Measurements from ENCODE around the gene LFNG.
"Not testable (repeated sequence)": the region's sequence is repeated elsewhere in the genome, so short reads cannot be mapped to it uniquely, and the experiment has no call there.

The LFNG gene

DNA sequence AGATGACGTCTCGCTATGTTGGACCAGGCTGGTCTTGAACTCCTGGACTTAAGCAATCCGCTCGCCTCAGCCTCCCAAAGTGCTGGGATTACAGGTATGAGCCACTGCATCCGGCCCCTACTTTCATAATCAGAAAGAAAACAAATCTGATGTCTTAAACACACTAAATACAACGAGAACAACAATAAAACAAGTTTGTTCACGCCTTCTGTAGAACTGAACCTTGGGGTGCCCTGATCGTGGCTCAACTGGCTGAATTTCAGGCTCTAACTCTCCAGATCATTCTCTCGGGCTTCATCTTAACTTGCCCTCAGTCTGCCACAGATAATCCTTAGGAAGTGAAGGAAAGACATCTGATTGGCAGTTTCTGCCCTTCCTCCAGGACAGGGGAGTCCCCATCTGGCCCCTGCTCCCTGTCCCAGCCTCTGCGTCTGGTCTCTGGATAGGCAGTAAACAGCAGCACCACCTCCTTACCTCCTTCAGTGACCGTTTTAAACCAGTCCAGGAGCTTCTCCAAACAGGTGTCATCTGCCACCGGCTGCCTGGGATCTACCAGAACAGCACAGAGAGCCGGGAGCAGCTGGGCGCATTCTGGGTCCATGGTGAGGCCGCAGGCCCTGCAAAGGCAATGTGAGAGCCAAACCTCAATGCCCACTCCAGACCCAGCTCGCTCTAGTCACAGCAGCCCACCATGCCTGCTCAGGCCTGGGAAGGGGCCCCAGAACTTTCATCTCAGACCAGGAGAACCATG is 34.4 kb downstream of the LFNG start:
- TF ChIP-seq CTCF (IDR thresholded peaks at IDR 0.05; ENCODE audit: low read depth, low read length, missing control alignments) = no peak
- H3K4me3 ChIP-seq (replicated peaks; ENCODE audit: low read depth, low read length) = peak overlapping the region; percentile 77
- no peak for DNase-seq (ENCODE audit: extremely low read depth, low read depth)

DNA sequence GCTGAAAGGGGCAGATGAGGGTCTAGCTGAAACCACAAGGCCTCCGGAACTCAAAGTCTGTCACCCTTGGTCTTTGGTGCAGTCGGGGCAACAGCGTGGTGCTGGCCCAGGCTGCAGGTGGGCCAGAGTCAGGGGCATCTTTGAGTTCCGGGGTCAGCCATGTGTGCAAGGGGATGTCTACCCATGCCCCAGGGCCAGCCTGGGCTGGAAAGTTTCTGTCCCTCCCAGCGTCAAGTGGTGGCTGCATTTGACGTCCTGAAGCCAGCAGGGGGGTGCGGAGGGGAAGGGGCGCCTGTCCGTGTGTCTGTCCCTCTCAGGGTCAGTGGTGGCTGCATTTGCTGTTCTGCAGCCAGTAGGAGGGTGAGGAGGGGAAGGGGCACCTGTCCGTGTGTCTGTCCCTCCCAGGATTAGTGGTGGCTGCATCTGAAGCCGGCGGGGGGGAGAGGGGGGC is 35.1 kb downstream of the LFNG start:
- no peak for DNase-seq (ENCODE audit: extremely low read depth, low read depth)
- no peak for TF ChIP-seq CTCF (IDR thresholded peaks at IDR 0.05; ENCODE audit: low read depth, low read length, missing control alignments)
- H3K4me3 ChIP-seq (replicated peaks; ENCODE audit: low read depth, low read length) = peak overlapping the region; percentile 77

- H3K4me3 ChIP-seq (replicated peaks; ENCODE audit: low read depth, low read length) = peak within 1 kb of the TSS; percentile 77
- peak; percentile 77 for DNase-seq (ENCODE audit: extremely low read depth, low read depth)
- peak; percentile 38 for TF ChIP-seq CTCF (IDR thresholded peaks at IDR 0.05; ENCODE audit: low read depth, low read length, missing control alignments)
Observed at GRCh38 chr7:2555121-2556052, 35.8 kb downstream of the LFNG start, which contains the start of gene BRAT1. Gene BRAT1 (minus strand): TSS chr7:2555524. CDS start chr7:2554431, 1,093 bp downstream.

DNA sequence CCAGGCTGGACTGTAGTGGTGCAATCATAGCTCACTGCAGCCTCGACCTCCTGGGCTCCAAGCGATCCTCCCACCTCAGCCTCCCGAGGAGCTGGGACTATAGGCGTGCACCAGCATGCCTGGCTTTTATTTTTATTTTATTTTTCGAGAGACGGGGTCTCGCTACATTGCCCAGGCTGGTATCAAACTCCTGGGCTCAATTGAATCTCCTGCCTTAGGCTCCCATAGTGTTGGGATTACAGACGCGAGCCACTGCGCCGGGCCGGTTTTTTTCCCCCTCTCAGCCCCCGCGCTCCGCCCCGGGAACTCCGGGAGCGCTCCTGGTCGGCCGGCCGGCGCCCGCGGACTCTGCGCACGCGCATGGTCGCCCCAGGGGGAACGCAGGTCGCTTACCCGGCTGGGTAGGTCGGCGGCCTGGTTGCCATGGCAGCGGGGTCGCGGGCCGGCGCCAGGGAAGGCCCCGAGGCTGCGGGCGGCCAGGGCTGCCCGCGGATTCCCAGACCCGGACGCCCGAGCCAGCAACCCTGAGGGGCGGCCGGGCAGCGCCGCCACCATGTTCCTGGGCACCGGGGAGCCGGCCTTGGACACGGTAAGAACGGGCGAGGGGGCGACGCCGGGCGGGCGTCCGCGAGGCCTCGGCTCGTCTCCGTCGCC is 39.2 kb downstream of the LFNG start, which contains the start of gene IQCE:
Gene IQCE (plus strand): TSS at position 351 of the 654 bp plus-strand sequence. CDS start 203 bp downstream, at position 554.
- peak; percentile 45 for DNase-seq (ENCODE audit: extremely low read depth, low read depth)
- peak within 1 kb of the TSS; percentile 87 for H3K4me3 ChIP-seq (replicated peaks; ENCODE audit: low read depth, low read length)
- no peak for TF ChIP-seq CTCF (IDR thresholded peaks at IDR 0.05; ENCODE audit: low read depth, low read length, missing control alignments)

DNA sequence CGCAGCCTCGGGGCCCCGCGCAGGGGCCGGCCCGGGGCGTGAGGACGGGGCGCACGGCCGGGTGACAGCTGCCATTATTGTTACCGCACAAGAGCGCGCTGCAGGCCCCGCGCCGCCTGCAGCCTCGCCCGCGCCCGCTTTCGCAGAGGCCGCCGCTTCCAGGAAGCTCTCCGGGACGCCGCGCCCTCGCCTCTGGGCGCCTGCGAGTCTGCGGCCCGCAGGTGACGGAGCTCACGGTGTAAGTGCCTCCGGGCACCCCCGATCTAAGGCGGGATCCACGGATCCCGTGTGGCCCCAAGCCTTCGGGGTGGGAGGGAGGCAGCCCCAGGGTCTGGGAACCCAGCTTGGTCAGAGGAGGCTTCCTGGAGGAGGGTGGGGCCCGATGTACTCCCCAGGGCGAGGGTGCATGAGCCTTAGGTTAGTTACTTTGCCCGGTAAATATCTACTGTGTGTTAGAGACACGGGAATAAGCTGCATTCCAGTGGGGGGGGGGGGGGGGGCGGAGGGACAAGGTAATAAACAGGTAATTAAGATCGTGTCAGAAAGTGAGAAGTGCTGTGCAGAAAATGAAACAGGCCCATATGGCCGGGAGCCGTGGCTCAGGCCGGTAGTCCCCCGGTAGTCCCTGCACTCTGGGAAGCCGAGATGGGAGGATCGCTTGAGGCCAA is 39.8 kb downstream of the LFNG start:
- no peak for TF ChIP-seq CTCF (IDR thresholded peaks at IDR 0.05; ENCODE audit: low read depth, low read length, missing control alignments)
- no peak for DNase-seq (ENCODE audit: extremely low read depth, low read depth)
- peak overlapping the region; percentile 87 for H3K4me3 ChIP-seq (replicated peaks; ENCODE audit: low read depth, low read length)

GRCh38 chr7:2563955-2564354 is 44.4 kb downstream of the LFNG start:
- not testable (repeated sequence) for H3K4me3 ChIP-seq (replicated peaks; ENCODE audit: low read depth, low read length); DNase-seq (ENCODE audit: extremely low read depth, low read depth)

Measured in HFF-Myc (cell line).